HG03103 (cell line): Measurements from ENCODE around the gene TEX51.

ENCODE experiments used
- ATAC-seq: cut with Tn5 transposase; IDR thresholded peaks from one replicate; pipeline ENCODE4 v1.9.1; 2021; ENCODE audit warnings: low read depth; ENCODE audit not compliant: unreplicated experiment

The TEX51 gene

DNA sequence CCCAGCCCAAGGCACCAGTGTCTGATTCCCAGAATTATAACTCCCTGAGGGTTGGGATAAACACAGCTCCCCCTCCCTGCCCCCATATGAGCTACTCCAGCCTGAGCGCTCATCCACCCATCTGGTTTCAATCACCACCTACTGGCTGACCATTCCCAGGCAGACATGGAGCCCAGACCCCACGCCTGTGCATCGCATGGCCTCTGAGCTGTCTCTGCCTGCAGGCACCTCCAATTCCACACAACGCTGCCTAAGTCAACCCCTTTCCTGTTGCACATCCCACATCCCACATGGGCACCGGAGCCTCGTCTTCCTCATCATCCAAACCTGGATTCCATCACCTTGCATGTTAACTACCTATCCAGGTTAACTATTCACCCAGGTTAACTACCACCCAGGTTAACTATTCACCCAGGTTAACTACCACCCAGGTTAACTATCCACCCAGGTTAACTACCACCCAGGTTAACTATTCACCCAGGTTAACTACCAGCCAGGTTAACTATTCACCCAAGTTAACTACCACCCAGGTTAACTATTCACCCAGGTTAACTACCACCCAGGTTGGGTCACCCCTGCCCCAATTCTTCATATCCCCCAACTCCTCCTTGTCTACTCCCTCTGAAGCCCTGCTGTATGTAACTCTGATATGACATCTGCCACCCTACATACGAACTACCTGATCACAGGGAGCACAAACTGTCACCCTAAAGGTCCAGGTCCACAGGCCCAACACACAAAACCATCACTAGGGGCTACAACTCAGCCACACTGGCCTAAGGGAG lies 47.8 kb downstream of the TEX51 start:
- ATAC-seq = no peak

DNA sequence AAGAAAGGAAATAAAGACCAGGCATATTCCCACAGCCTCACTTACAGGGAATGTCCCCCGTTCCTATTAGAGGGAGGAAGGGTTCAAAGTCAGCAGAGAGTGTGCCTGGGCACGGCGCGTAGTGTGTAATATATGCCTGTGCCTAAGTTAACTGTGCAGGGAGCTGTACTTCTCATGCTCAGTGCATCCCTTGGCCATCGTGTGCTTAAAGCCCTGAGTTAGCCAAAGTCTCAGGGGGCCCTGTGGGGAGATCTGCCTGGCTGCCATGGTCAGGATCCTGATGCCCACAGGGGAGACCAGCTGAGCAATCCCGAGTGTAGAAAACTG lies 48.4 kb downstream of the TEX51 start:
- no peak for ATAC-seq

GRCh38 chr2:126949775-126950174 lies 51.1 kb downstream of the TEX51 start:
- no peak for ATAC-seq

GRCh38 chr2:126950504-126950903 lies 51.8 kb downstream of the TEX51 start:
- ATAC-seq = no peak
